ENCODE results near the gene FAU. TPM values are rescaled to one million over a fixed set of nuclear protein-coding genes. Genes with fewer than 3 reads are reported as not detected.
A peak's percentile ranks its signal among the peaks of the same experiment; 100 is the strongest.

FAU gene
- total and polyA plus RNA-seq, 9 of the 15 experiments (the other 6 are each of a cell fraction or from before 2014, with no cell fraction given) = 433 to 1,827 (median 942) TPM

DNA sequence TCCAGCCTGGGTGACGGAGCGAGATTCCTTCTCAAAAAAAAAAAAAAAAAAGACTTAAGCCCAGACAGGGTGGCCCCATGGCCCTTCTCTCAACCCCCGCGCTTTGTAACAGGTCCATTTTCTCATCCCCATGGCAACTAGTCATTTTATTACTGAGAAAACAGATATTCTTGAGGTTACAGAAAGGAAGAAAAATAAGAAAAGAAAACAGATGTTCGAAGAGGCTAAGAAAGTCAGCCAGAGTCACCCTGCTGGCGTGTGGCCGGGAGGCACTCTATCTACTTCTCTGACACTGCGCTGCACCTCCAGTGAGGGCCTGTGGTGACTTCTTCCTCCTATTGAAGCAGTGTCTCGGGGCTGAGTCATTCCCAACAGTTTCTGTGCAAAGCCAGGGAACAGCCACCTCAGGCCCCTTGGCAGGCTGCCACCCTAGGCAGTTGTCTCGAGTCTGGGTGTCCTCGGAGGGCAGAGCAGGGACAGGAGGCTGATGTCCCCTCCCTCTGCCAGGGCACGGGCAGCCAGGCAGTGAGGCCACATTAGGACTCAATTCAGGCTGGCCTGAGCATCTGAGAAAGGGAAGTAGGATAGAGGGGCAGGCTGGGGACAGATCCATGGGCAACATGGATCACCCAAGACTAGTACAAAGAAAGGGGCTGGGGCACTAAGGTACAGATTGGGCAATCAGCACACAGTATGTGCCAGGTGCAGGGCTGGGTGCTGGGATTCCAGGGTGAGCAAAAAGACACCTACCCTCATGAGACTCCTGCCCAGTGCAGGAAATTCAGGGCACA, 28.8 kb upstream of the FAU start:
- intact Hi-C loops (cut with micrococcal nuclease) (no loop called here), in situ Hi-C loops (cut with MboI) (no loop called here)
- ChIA-PET POLR2A (interaction anchor here (0.8 to 7.6 kb wide), 5 partner anchors 16 to 23 kb away, joined by 3 to 75 read pairs (median 4); partner anchors contain the start of genes SPDYC and SYVN1), CTCF (ENCODE audit: low intra/inter-chr PET ratio) (no interaction called here)
- peaks cover 20 to 26% of the 10 kb centered on the region in 2 experiments for H3K4me1 ChIP-seq (replicated peaks in 1 of 2; ENCODE audit: control insufficient read depth in 2 of 2, insufficient read depth in 2 of 2, low read length in 2 of 2)
- no peaks in the 10 kb centered on the region for H4K20me1 ChIP-seq (replicated peaks; ENCODE audit: control insufficient read depth, insufficient read depth, low read length)
- ATAC-seq = peak; percentile 98
- H3K27me3 ChIP-seq (ENCODE audit: control insufficient read depth in 2 of 2, insufficient read depth in 2 of 2, low read length in 2 of 2) = no peaks in the 10 kb centered on the region
- H3K9me3 ChIP-seq (replicated peaks; ENCODE audit: control insufficient read depth, insufficient read depth, low read depth, low read length) = no peaks in the 10 kb centered on the region; the same call in 1 of the 2 replicates
- H2AFZ ChIP-seq (ENCODE audit: low read depth, low read length) = peak overlapping the region; percentile 96
- H3K9me1 ChIP-seq (ENCODE audit: control insufficient read depth, insufficient read depth, low read length) = no peaks in the 10 kb centered on the region
- peak; percentile 94 for FAIRE-seq
- WGBS (ENCODE audit: insufficient coverage, low coverage, missing lambda C conversion rate) = 12% methylated on average over 12 of the region's 12 CpGs
- H3K36me3 ChIP-seq (ENCODE audit: control insufficient read depth, insufficient read depth, low read length) = no peaks in the 10 kb centered on the region
- H3K4me3 ChIP-seq = no peak overlapping the region
- peak overlapping the region; percentile 82 for H3K27ac ChIP-seq (ENCODE audit: extremely low read depth, low read depth, low read length)
- BruUV-seq (replicated peaks) = no TSS peak
- peak overlapping the region; percentile 48 to 89 for H3K9ac ChIP-seq (ENCODE audit: insufficient read depth in 1 of 2, low read depth in 2 of 2, low read length in 2 of 2)
- DNase-seq (ENCODE audit: extremely low read depth in 1 of 4, low spot score in 3 of 4) = peak; percentile 63 to 91 (median 76)
- no peaks in the 10 kb centered on the region for H3K79me2 ChIP-seq (ENCODE audit: control insufficient read depth, insufficient read depth, low read length)
- peak overlapping the region; percentile 68 for H3K4me2 ChIP-seq (ENCODE audit: insufficient read depth, low read length)
- TF ChIP-seq ELF2 (CRISPR knock-in tag; IDR thresholded peaks at IDR 0.05) (no peak), HOMEZ (CRISPR knock-in tag; IDR thresholded peaks at IDR 0.05) (no peak), MAFG (tag; conservative IDR thresholded peaks at IDR 0.05) (peak; percentile 66; the same call in 1 of the 2 replicates), ZNF24 (IDR thresholded peaks at IDR 0.05) (no peak), RFX7 (CRISPR knock-in tag; IDR thresholded peaks at IDR 0.05) (no peak), RAD21 (CRISPR knock-in tag; conservative IDR thresholded peaks at IDR 0.05 in 1 of 2, IDR thresholded peaks at IDR 0.05 in 1 of 2) (no peak), USF2 (CRISPR knock-in tag; IDR thresholded peaks at IDR 0.05) (no peak), SPI1 (IDR thresholded peaks at IDR 0.05; ENCODE audit: borderline replicate concordance, low read depth, low read length) (0 out of 2 replicates have a peak, but pooled peaks have one; percentile 14)
- TF ChIP-seq, protein P1, sequence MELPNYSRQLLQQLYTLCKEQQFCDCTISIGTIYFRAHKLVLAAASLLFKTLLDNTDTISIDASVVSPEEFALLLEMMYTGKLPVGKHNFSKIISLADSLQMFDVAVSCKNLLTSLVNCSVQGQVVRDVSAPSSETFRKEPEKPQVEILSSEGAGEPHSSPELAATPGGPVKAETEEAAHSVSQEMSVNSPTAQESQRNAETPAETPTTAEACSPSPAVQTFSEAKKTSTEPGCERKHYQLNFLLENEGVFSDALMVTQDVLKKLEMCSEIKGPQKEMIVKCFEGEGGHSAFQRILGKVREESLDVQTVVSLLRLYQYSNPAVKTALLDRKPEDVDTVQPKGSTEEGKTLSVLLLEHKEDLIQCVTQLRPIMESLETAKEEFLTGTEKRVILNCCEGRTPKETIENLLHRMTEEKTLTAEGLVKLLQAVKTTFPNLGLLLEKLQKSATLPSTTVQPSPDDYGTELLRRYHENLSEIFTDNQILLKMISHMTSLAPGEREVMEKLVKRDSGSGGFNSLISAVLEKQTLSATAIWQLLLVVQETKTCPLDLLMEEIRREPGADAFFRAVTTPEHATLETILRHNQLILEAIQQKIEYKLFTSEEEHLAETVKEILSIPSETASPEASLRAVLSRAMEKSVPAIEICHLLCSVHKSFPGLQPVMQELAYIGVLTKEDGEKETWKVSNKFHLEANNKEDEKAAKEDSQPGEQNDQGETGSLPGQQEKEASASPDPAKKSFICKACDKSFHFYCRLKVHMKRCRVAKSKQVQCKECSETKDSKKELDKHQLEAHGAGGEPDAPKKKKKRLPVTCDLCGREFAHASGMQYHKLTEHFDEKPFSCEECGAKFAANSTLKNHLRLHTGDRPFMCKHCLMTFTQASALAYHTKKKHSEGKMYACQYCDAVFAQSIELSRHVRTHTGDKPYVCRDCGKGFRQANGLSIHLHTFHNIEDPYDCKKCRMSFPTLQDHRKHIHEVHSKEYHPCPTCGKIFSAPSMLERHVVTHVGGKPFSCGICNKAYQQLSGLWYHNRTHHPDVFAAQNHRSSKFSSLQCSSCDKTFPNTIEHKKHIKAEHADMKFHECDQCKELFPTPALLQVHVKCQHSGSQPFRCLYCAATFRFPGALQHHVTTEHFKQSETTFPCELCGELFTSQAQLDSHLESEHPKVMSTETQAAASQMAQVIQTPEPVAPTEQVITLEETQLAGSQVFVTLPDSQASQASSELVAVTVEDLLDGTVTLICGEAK (IDR thresholded peaks at IDR 0.05) = no peak
- TF ChIP-seq, protein P1 (CRISPR knock-in tag; IDR thresholded peaks at IDR 0.05) = no peak
